ENCODE data around the gene TMUB1. TPM values are rescaled to one million over a fixed set of nuclear protein-coding genes. Genes with fewer than 3 reads are reported as not detected.
A peak's percentile ranks its signal among the peaks of the same experiment; 100 is the strongest.

TMUB1 gene
- polyA plus RNA-seq, 4 donors: 66.4 to 144 (median 77.2) TPM

- Histone ChIP-seq H3K36me3 (ENCODE audit: control insufficient read depth in 3 of 3, insufficient read depth in 2 of 3, low read depth in 1 of 3, low read length in 3 of 3) (peaks cover 0 to 46% (median 2%) of the 10 kb centered on the region in 3 donors), H3K27ac (ENCODE audit: low read depth in 1 of 3, low read length in 2 of 3) (no peak overlapping the region), H3K9me3 (ENCODE audit: control insufficient read depth in 2 of 2, insufficient read depth in 1 of 2, low read depth in 1 of 2, low read length in 1 of 2) (no peaks in the 10 kb centered on the region), H3K27me3 (ENCODE audit: control insufficient read depth in 3 of 3, insufficient read depth in 3 of 3, low read length in 3 of 3) (peaks cover 0 to 5% (median 0%) of the 10 kb centered on the region in 3 donors), H3K4me1 (ENCODE audit: control insufficient read depth in 3 of 3, insufficient read depth in 2 of 3, low read depth in 1 of 3, low read length in 2 of 3) (peaks cover 0 to 16% (median 0%) of the 10 kb centered on the region in 3 donors), H3K4me3 (ENCODE audit: low read depth in 1 of 3, low read length in 3 of 3) (no peak overlapping the region)
- DNase-seq: no peak
- WGBS, 3 donors: 82 to 86% (median 85%) methylated on average over 13 of the region's 13 CpGs
- FAIRE-seq: no peak
Observed at GRCh38 chr7:151113344-151114150, 30.3 kb upstream of the TMUB1 start.

GRCh38 chr7:151110941-151111645 is 27.8 kb upstream of the TMUB1 start:
- no peak overlapping the region for H3K4me3 ChIP-seq (ENCODE audit: low read depth in 1 of 3, low read length in 3 of 3)
- no peak overlapping the region for H3K27ac ChIP-seq (ENCODE audit: low read depth in 1 of 3, low read length in 2 of 3)
- WGBS, 3 donors: 36 to 39% (median 38%) methylated on average over 17 to 20 of the region's 20 CpGs
- H3K9me3 ChIP-seq (ENCODE audit: control insufficient read depth in 2 of 2, insufficient read depth in 1 of 2, low read depth in 1 of 2, low read length in 1 of 2): no peaks in the 10 kb centered on the region
- FAIRE-seq (no peak), DNase-seq (peak; percentile 80 to 83)
- H3K27me3 ChIP-seq (ENCODE audit: control insufficient read depth in 3 of 3, insufficient read depth in 3 of 3, low read length in 3 of 3): peaks cover 0 to 5% (median 0%) of the 10 kb centered on the region in 3 donors
- peaks cover 0 to 33% (median 0%) of the 10 kb centered on the region in 3 donors for H3K36me3 ChIP-seq (ENCODE audit: control insufficient read depth in 3 of 3, insufficient read depth in 2 of 3, low read depth in 1 of 3, low read length in 3 of 3)
- H3K4me1 ChIP-seq (ENCODE audit: control insufficient read depth in 3 of 3, insufficient read depth in 2 of 3, low read depth in 1 of 3, low read length in 2 of 3): peaks cover 0 to 14% (median 0%) of the 10 kb centered on the region in 3 donors

GRCh38 chr7:151110236-151110940 is 27.1 kb upstream of the TMUB1 start:
- Histone ChIP-seq H3K4me3 (ENCODE audit: low read depth in 1 of 3, low read length in 3 of 3) (no peak overlapping the region), H3K9me3 (ENCODE audit: control insufficient read depth in 2 of 2, insufficient read depth in 1 of 2, low read depth in 1 of 2, low read length in 1 of 2) (no peaks in the 10 kb centered on the region), H3K27ac (ENCODE audit: low read depth in 1 of 3, low read length in 2 of 3) (peak overlapping the region in 1 of 3 donors; percentile 1), H3K4me1 (ENCODE audit: control insufficient read depth in 3 of 3, insufficient read depth in 2 of 3, low read depth in 1 of 3, low read length in 2 of 3) (peaks cover 0 to 10% (median 0%) of the 10 kb centered on the region in 3 donors), H3K36me3 (ENCODE audit: control insufficient read depth in 3 of 3, insufficient read depth in 2 of 3, low read depth in 1 of 3, low read length in 3 of 3) (peaks cover 0 to 32% (median 0%) of the 10 kb centered on the region in 3 donors), H3K27me3 (ENCODE audit: control insufficient read depth in 3 of 3, insufficient read depth in 3 of 3, low read length in 3 of 3) (peaks cover 0 to 5% (median 0%) of the 10 kb centered on the region in 3 donors)
- 71 to 73% (median 72%) methylated on average over 11 of the region's 11 CpGs for WGBS, 3 donors
- DNase-seq (no peak), FAIRE-seq (no peak)

GRCh38 chr7:151109094-151110048 is 26.1 kb upstream of the TMUB1 start:
- whole genome bisulfite sequencing, 3 donors: 72 to 76% (median 74%) methylated on average over 15 of the region's 15 CpGs
- no peak for FAIRE-seq
- no peak overlapping the region for H3K4me3 ChIP-seq (ENCODE audit: low read depth in 1 of 3, low read length in 3 of 3)
- H3K36me3 ChIP-seq (ENCODE audit: control insufficient read depth in 3 of 3, insufficient read depth in 2 of 3, low read depth in 1 of 3, low read length in 3 of 3): peaks cover 0 to 38% (median 0%) of the 10 kb centered on the region in 3 donors
- no peaks in the 10 kb centered on the region for H3K9me3 ChIP-seq (ENCODE audit: control insufficient read depth in 2 of 2, insufficient read depth in 1 of 2, low read depth in 1 of 2, low read length in 1 of 2)
- peaks cover 0 to 5% (median 0%) of the 10 kb centered on the region in 3 donors for H3K27me3 ChIP-seq (ENCODE audit: control insufficient read depth in 3 of 3, insufficient read depth in 3 of 3, low read length in 3 of 3)
- no peak for DNase-seq
- H3K4me1 ChIP-seq (ENCODE audit: control insufficient read depth in 3 of 3, insufficient read depth in 2 of 3, low read depth in 1 of 3, low read length in 2 of 3): peaks cover 0 to 10% (median 0%) of the 10 kb centered on the region in 3 donors
- peak overlapping the region in 1 of 3 donors; percentile 62 for H3K27ac ChIP-seq (ENCODE audit: low read depth in 1 of 3, low read length in 2 of 3)

- WGBS, 3 donors: 89 to 91% (median 90%) methylated on average over 10 of the region's 10 CpGs
- Histone ChIP-seq H3K27ac (ENCODE audit: low read depth in 1 of 3, low read length in 2 of 3) (no peak overlapping the region), H3K4me3 (ENCODE audit: low read depth in 1 of 3, low read length in 3 of 3) (no peak overlapping the region), H3K36me3 (ENCODE audit: control insufficient read depth in 3 of 3, insufficient read depth in 2 of 3, low read depth in 1 of 3, low read length in 3 of 3) (peaks cover 0 to 25% (median 0%) of the 10 kb centered on the region in 3 donors), H3K4me1 (ENCODE audit: control insufficient read depth in 3 of 3, insufficient read depth in 2 of 3, low read depth in 1 of 3, low read length in 2 of 3) (no peaks in the 10 kb centered on the region), H3K27me3 (ENCODE audit: control insufficient read depth in 3 of 3, insufficient read depth in 3 of 3, low read length in 3 of 3) (no peaks in the 10 kb centered on the region), H3K9me3 (ENCODE audit: control insufficient read depth in 2 of 2, insufficient read depth in 1 of 2, low read depth in 1 of 2, low read length in 1 of 2) (no peaks in the 10 kb centered on the region)
- no peak for FAIRE-seq
- no peak for DNase-seq
Observed at GRCh38 chr7:151107882-151108281, 24.6 kb upstream of the TMUB1 start.

- no peak overlapping the region for H3K4me3 ChIP-seq (ENCODE audit: low read depth in 1 of 3, low read length in 3 of 3)
- no peak for DNase-seq
- no peak for FAIRE-seq
- H3K36me3 ChIP-seq (ENCODE audit: control insufficient read depth in 3 of 3, insufficient read depth in 2 of 3, low read depth in 1 of 3, low read length in 3 of 3): peaks cover 0 to 36% (median 0%) of the 10 kb centered on the region in 3 donors
- WGBS, 3 donors: 78 to 88% (median 85%) methylated on average over 23 of the region's 23 CpGs
- no peaks in the 10 kb centered on the region for H3K4me1 ChIP-seq (ENCODE audit: control insufficient read depth in 3 of 3, insufficient read depth in 2 of 3, low read depth in 1 of 3, low read length in 2 of 3)
- H3K9me3 ChIP-seq (ENCODE audit: control insufficient read depth in 2 of 2, insufficient read depth in 1 of 2, low read depth in 1 of 2, low read length in 1 of 2): no peaks in the 10 kb centered on the region
- no peak overlapping the region for H3K27ac ChIP-seq (ENCODE audit: low read depth in 1 of 3, low read length in 2 of 3)
- H3K27me3 ChIP-seq (ENCODE audit: control insufficient read depth in 3 of 3, insufficient read depth in 3 of 3, low read length in 3 of 3): no peaks in the 10 kb centered on the region
Observed at GRCh38 chr7:151104411-151105235, 21.3 kb upstream of the TMUB1 start.

- Histone ChIP-seq H3K4me3 (ENCODE audit: low read depth in 1 of 3, low read length in 3 of 3) (no peak overlapping the region), H3K4me1 (ENCODE audit: control insufficient read depth in 3 of 3, insufficient read depth in 2 of 3, low read depth in 1 of 3, low read length in 2 of 3) (peaks cover 0 to 2% (median 0%) of the 10 kb centered on the region in 3 donors), H3K36me3 (ENCODE audit: control insufficient read depth in 3 of 3, insufficient read depth in 2 of 3, low read depth in 1 of 3, low read length in 3 of 3) (peaks cover 0 to 36% (median 0%) of the 10 kb centered on the region in 3 donors), H3K9me3 (ENCODE audit: control insufficient read depth in 2 of 2, insufficient read depth in 1 of 2, low read depth in 1 of 2, low read length in 1 of 2) (no peaks in the 10 kb centered on the region), H3K27ac (ENCODE audit: low read depth in 1 of 3, low read length in 2 of 3) (no peak overlapping the region), H3K27me3 (ENCODE audit: control insufficient read depth in 3 of 3, insufficient read depth in 3 of 3, low read length in 3 of 3) (no peaks in the 10 kb centered on the region)
- WGBS, 3 donors: 83 to 88% (median 88%) methylated on average over 12 of the region's 12 CpGs
- FAIRE-seq: no peak
- no peak for DNase-seq
Observed at GRCh38 chr7:151103973-151104372, 20.7 kb upstream of the TMUB1 start.
